GM19035 (cell line): ENCODE results near the gene NRF1.

Experiments used
- ATAC-seq: cut with Tn5 transposase; IDR thresholded peaks from one replicate; pipeline ENCODE4 v1.9.1; 2021; ENCODE audit not compliant: unreplicated experiment

NRF1 gene

GRCh38 chr7:129769400-129769774 is 157.9 kb downstream of the NRF1 start:
- no peak for ATAC-seq

DNA sequence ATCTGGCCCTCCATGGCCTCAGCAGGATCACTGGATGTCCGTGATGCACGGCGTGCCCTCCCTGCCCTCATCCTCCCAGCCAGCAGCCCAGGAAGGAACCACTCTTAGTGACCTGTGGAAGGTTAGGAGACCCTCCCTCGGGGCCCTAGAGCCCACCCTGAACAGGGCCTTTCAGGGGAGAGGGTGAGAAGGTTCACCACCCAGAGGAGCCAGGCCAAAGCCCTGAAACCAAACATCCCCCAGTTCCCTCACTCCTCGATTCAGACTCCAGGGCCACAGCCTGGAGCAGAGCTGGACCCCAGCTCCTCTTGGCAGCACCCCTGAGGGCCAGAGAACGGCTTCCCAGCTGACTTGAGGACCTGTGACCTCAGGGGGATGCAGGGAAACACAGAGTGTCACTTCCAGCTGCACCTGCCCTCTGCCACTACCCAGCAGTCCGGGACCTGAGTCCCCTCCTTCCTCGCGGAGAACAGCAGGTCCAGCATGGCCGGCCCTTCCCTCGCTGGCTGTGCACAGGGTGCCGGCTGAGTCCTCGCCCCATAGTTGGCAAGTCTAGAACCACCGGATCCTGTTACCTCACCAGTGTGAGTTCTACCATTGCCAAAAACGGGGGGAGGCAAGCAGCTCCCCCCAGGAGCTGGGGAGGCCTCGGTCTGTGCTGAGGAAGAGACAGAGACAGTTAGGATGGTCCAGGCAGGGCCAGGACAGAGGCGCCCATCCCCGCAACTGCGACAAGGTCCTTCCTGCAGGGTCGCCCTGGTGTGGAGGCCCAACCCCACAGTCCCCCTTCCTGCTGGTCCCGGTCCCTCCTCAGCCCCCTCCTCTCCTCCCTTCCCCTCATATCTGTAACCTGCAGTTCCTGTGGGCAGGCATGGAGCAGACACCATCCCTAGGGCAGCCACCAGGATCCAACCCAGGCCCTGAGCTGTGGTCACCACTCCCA is 158.6 kb downstream of the NRF1 start:
- ATAC-seq = no peak

DNA sequence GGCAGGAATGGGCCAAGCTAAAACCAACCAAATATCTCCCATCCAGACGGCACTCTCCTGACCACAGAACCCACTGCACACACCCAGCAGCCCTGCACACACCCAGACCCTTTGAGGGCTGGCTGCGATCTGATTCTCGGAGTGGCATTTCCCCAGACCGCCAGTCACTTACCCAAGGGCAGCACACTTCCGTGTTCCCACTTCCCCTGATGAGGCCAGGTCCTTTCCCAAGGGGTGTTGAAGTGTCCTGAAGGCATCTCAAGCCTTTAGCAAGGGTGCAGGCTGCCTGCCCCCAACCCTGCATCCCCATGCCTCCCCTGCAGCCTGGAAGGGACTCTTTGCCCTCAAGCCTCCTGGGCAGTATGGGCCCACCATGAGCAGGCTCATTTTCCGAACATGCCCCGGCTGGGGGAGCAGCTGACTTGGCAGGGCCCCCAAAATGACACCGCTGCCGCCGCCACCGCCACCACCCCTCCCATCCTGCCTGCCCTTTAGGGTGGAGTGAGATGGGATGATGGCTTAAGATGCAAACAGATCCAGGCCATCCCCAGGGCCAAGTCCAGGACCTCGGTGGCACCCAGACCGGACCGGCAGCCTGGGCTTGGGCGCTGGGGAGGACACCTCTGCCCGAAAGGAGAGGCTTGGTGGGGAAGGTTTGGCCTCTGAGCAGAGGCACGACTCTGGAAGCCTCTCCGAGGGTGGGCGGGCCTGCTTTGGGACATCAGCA is 159.8 kb downstream of the NRF1 start:
- ATAC-seq = no peak

DNA sequence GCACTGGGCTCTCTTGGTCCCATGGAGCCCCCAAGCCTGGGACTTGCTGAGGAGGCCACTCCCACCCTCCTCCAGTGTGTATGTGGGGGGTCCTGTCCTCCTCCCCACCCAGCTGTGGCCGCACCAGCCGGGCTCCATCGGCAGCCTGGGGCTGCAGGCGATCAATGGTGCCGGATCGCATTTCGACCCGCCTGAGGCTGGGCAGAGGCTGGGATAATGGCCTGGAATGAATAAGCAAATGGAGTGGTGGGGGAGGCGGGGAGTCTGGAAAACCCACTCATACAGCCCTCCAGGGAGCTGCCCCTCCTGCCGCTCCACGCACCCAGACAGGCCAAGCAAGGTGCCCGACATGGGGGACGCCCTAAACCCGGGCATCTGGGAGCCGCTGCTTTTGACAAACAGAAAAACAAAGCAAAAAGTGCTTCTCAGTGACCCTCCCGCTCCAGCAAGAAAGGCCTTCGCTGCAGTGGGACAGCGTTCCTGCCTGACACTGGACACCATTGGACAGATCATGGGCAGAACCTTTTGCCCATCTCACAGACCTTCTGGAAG is 160.5 kb downstream of the NRF1 start:
- no peak for ATAC-seq

DNA sequence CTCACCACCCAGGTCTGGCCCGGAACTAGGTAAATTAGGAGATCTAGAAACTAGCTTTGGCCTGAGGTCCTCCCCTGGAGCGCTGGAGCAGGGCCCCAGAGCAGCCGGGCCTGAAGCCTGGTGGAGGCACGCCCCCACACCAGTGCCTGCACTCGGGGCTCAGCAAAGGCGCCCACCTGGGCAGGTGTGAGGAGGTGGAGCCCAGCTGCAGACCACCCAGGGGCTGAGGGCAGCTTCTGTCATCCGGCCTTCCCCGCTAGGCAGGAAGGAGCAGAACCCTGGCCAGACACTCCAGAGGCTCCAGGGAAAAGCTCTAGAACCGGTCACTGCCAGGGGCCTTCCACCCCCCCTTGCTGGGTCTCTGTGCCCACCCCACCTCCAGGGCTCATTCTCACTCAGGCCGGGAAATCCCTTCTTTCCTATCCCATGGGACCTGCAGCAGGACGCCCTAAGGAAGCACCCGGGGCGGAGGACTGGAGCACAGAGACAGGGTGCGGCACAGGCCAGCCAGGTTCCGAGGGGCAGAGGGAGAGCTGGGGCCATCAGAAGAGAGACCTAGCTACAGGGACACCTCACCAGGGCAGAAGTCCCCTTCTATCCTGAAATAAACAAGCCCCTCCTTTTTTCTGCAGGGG is 161.2 kb downstream of the NRF1 start:
- no peak for ATAC-seq

DNA sequence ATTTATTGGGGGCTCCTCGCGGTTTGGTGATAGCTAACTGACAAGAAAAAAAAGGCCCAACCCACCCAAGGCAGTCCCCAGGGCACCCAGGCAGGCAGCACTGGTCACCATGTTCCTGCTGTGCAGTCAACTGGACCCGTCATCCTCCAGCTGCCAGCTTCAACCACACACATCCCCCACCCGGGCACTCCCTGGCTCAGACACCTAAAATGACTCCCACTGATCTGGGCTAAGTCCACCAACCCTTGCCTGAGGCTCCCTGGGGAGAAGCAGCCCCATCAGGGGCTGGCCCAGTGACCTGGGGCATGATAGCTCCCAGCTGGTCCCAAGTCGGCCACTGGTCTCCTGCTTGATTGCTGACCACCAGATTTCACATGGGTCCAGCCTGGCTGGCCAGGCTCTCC is 161.8 kb downstream of the NRF1 start:
- ATAC-seq = no peak

- no peak for ATAC-seq
Observed at GRCh38 chr7:129773871-129774270, 162.4 kb downstream of the NRF1 start.

- no peak for ATAC-seq
Observed at GRCh38 chr7:129774359-129774758, 162.8 kb downstream of the NRF1 start.

DNA sequence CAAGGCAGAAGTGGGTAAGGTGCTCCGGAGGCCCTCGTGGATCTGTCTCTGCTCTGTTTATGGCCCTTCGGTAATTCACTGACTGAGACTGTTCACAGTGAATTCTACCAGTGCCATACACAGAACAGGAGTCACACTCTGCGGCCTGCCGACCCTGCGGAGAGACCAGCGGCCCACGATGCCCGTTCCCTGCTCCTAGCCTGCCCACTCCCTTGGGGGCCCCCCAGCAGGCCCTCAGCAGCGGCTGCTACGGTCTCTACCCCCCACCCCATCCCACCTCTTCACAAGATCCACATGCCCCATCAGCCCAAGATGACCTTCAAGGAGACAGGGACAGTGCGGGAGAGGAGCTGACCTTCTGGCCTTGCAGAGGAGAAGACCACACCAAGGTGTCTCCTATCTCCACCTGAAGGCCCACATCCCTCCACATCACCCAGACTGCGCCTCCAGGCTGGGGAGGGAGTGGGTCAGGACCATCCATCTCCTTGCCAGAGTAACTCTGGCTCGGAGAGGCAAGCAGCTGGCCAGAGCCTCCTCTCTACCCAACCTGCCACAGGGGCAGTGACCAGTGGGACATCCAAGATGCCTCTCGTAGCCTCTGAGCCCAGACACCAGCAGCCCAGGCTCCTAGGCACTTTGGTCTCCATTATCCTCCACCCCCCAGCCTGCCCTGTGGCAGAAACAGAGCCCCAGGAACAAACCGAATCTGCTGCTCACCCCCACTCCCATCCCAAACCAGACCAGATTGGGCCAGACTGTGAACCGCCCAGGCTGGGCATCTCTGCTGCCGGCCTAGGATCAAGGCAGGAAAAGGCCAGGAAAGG is 163.6 kb downstream of the NRF1 start:
- no peak for ATAC-seq

DNA sequence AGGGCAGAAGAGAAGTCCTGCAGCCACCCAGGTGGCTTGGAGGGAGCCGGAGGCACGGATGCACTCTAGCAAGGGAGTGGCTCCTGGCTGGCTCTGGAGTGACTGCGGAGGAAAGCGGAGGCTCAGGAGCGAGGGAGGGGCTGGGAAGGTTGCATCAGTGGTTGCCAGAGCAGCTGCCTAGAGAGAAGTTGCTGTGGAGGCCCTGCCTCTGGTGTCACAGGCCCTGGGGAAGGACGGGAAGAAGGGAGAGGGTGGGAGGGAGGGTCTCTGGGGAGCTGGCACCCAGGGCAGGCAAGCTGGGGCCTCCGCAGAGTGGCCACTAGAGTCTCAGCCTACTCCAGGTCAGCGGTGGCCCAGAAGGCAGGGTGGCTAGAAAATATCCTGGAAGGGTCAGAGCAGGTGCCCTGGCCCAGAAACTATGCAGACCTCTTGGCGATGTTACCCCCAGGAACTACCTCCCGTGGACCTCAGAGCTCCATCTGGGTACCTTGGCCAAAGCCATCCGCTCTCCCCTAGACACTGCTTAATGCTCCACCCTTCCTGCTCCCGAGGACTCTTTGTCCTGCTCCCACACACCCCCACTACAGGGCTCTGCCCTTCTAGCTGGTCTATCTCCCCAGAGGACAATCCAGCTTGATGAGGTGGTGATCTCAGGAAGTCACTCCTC is 164.3 kb downstream of the NRF1 start:
- ATAC-seq = no peak

- no peak for ATAC-seq
Observed at GRCh38 chr7:129776362-129776722, 164.8 kb downstream of the NRF1 start.

GRCh38 chr7:129777195-129777844 is 165.8 kb downstream of the NRF1 start:
- no peak for ATAC-seq

DNA sequence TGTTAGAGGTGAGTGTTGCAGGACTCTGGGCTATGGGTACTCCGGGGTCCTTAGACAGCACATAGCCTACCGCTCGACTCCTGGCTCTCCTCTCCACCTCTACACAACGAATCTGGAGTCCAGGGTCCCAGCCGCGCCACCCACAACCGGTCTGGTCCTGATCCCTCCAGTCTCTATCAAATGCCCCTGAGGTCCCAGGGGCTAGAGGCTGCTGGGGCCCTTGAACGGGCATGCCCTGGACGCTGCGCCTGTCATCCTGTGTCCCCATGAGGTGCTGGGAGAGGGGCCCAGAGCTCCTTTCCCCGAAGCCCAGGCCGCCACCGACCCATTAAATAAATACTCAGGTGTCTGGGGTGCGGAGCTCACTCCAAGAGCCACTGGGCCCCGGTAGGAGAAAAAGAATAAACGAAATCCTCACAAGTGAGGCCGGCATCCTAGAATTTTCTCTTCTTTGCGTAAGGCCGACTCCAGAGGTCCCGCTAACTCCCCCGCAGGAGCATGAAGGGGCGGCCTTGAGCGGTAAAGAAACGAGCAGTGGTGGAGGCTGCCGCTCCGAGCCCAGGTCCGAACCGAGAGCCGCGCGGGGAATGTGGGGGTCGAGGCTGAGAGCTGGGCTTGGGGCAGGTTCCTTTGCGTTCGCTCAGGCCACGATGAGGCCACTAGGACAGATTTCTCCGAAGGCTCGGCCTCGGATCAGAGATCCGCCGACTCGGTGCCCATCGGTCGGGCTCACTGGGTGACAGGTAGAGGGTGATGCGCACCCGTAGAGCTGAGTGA is 166.7 kb downstream of the NRF1 start:
- ATAC-seq = no peak

GRCh38 chr7:129778770-129779601 is 167.5 kb downstream of the NRF1 start:
- ATAC-seq = no peak

GRCh38 chr7:129779602-129780256 is 168.2 kb downstream of the NRF1 start:
- peak; percentile 23 for ATAC-seq

DNA sequence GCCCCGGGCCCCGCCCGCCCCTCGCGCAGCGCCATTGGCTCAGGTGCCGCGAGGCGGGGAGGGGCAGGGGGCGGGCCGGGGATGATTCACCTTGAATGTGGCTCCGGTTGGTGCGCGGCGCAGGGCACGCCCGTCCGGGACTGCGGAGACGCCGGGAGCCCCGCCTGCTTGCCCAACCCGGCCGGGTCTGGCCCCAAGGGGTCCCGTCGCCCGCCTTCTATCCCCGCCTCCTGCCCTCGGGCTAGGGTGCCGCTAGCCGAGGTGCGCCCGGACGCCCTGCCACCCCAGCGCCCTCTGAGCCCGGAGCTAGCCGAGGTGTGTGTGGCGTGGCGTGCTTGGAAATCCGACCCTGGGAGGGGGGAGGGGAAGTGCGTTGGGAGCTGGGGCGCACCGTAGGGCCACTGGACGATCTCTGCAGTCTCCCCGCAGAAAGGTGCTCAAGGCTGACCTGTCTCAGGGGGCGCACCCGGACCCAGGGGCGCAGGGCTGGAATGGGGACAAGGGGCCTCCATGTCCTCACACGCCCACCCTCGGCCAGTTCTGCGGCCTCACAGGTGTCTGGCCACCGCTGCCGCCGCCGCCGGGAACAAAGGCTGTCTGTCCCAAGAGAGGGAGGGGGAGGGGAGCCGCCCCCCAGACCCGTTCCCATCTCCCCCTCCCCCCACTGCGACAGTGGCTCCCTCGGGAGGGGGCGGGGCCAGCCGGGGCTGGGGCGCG is 168.9 kb downstream of the NRF1 start:
- ATAC-seq = peak; percentile 47
